GM15510 (cell line): ENCODE data around the gene SNRPA.

Source experiments
- POLR2A ChIP-seq: IDR thresholded peaks from 3 replicates; pipeline ENCODE4 v1.6.1; 2011; ENCODE audit warnings: borderline replicate concordance; ENCODE audit not compliant: insufficient read length; ENCODE audit errors: extremely low read depth

The SNRPA gene

GRCh38 chr19:40750874-40751537 lies at the start of gene SNRPA:
SNRPA (plus strand) TSS chr19:40751203; CDS start chr19:40751409, 206 bp downstream.
- peak; percentile 63 for TF ChIP-seq POLR2A

- TF ChIP-seq POLR2A, result no peak
Measured at GRCh38 chr19:40701758-40702157, 49.2 kb upstream of the SNRPA start.

- TF ChIP-seq POLR2A, result no peak
Measured at GRCh38 chr19:40702337-40703012, 48.5 kb upstream of the SNRPA start.

DNA sequence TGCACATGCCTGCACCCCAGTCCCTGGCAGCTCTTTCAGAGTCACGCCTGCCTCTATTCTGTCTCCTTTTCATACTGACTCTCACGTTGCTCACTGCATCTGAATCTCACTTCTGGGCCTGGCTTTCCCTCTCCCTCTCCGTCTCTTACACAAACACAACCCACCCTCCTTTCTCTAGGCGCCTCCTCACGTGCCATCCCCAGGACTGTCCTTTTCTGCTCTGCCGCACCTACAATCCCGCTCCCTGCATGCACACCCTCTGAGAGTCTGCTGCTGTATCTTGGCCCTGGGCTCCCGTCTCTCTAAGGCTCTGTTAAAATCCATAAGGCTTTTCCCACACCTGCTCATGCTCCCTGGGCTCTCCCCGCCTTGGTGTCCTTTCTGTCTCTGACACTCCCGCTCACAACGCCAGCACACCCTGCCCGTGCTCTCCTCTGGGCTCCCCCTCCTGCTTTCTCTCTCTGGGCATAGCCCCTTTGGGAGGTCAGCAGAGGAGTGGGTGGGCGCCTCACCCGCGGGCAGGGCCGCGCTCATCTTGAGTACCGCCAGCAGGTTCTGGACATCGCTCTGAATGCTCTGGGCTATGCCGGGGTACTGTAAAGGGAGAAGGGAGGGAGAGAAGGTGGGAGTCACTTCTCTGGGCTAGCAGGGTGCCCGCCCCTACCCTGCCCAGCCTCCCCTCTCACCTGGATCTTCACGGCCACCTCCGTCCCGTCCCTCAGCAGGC lies 47.8 kb upstream of the SNRPA start:
- TF ChIP-seq POLR2A, result no peak

- TF ChIP-seq POLR2A, result no peak
Measured at GRCh38 chr19:40704491-40705361, 46.3 kb upstream of the SNRPA start.

GRCh38 chr19:40705362-40705651 lies 45.7 kb upstream of the SNRPA start:
- TF ChIP-seq POLR2A, result no peak

DNA sequence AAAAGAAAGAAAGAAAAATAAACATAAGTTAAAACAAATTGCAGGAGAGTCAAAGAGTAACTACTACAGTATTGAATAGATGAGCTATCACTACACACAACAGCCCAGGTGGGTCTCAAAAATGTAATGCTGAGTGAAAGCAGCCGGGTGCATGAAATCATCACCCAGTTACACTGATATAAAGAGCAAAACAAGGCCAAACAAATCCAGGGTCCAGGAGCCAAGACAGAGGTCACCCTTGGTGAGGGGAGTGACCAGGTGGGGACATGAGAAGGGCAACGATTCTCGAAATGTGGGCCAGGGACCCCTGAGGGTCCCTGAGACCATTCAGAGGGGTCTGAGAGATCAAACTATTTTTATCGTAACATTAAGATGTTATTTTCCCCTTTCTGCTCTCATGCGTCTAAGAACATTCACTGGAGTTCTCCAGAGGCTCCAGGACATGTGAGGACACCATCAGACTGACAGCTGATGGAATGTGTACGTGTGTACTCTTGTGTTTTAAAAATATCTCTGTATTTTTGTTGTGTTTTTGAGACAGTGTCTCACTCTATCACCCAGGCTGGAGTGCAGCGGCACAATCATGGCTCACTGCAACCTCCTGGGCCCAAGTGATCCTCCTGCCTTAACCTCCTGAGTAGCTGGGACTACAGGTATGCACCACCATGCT lies 44.9 kb upstream of the SNRPA start:
- TF ChIP-seq POLR2A, result no peak

DNA sequence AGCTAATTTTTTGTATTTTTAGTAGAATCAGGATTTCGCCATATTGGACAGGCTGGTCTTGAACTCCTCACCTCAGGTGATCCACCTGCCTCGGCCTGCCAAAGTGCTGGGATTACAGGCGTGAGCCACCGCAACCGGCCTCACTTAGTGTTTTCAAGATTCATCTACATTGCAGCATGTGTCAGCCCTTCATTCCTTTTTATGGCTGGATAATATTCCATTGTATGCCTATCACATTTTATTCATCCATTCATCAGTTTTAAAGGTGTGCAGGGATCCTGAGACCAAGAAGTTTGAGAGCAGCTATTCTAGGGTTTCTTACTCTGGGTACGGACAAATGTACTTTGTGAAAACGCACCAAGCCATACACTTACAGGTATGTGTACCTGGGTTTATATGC lies 43.4 kb upstream of the SNRPA start:
- TF ChIP-seq POLR2A, result no peak

GRCh38 chr19:40709817-40710216 lies 41.2 kb upstream of the SNRPA start:
- no peak for TF ChIP-seq POLR2A

GRCh38 chr19:40713939-40714338 lies 37.1 kb upstream of the SNRPA start:
- no peak for TF ChIP-seq POLR2A

DNA sequence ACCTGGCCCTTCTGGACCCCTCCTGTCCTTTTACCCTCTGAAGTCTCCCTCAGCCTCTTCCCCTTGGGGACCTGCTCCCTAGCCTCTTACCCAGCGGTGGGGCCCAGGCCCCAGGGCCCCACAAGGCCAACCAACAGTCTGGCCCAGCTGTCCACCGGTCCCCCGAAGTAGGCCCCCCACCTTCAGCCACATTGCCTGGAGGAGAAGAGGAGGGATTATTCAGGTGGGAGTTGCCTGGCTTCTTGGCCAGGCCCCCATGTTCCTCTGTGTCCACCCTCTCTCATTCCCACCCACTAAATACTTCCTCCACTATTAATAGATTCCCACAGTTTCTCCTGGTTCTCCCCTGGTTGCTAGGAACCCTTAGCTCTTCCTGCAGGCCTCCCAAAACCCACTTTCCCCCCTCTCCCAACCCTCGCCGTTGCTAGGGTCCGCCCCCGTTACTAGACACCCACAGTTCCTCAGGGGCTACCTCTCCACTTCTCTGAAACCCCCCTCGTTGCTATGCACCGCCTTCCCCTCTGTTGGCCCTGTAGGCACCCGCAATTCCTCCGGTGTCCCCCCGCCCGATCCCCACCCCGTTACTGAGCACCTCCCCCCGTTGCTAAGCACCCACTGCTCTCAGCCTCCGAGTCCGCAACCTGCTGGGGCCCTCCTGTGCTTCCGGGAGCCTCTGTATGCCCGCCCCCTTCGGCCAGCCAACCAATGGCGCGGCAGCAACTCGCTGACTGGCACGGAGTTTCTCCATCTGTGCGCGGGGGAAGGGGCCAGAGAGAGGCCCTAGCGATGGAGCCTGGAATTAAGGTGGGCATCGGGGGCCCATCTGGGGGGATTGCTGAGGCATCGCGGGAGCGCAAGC lies 36.3 kb upstream of the SNRPA start:
- TF ChIP-seq POLR2A, result peak; percentile 32

DNA sequence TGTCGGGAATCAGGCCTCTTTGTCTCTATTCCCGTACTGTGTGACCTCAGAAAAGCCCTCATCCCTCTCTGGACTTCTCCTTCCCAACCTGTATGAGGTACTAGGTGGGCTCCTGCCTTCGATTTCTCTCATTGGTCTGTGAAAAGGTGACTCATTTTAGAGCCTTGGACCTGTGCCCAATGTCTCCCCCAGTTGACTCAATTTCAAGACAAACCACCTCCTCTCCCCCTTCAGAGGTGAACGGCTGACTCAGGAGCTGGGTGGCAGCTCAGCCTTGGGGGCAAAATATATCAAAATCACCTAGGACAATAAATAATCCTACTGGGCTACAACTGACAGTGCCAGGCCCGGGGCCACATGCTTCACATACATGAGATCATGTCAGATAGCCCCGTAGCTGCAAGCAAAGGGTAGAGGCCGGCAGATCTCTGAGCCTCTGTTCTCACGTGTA lies 34.9 kb upstream of the SNRPA start:
- TF ChIP-seq POLR2A, result no peak
